ENCODE data around the gene IPO4.

Gene IPO4

GRCh38 chr14:24194186-24194872 lies 5.7 kb upstream of the IPO4 start:
- DNase-seq: no peak

GRCh38 chr14:24192933-24193332 lies 4.3 kb upstream of the IPO4 start:
- no peak for DNase-seq

GRCh38 chr14:24190416-24190815 lies 1.8 kb upstream of the IPO4 start:
- DNase-seq: no peak

DNA sequence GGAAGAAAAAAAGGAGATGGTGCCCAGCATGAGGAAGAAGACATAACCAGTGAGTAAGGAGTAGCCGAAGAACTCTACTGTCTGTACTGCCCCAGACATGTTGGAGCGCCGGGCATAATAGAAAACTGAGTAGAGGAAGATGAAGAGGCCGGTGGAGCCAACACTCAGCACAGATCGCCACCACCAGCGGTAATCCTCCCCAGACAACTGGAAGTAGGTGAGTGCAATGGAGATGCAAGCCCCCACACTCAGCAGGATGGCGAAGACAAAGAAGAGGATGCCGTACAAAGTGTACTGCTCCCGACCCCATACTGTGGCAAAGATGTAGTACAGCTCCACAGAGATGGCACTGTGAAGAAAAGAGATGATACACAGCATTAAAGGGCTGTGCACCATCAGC lies 844 bp upstream of the IPO4 start:
- DNase-seq: no peak

- no peak for DNase-seq
Measured at GRCh38 chr14:24189059-24189375, 401 bp upstream of the IPO4 start.

GRCh38 chr14:24187539-24187915 lies 1.1 kb downstream of the IPO4 start:
- no peak for DNase-seq

DNA sequence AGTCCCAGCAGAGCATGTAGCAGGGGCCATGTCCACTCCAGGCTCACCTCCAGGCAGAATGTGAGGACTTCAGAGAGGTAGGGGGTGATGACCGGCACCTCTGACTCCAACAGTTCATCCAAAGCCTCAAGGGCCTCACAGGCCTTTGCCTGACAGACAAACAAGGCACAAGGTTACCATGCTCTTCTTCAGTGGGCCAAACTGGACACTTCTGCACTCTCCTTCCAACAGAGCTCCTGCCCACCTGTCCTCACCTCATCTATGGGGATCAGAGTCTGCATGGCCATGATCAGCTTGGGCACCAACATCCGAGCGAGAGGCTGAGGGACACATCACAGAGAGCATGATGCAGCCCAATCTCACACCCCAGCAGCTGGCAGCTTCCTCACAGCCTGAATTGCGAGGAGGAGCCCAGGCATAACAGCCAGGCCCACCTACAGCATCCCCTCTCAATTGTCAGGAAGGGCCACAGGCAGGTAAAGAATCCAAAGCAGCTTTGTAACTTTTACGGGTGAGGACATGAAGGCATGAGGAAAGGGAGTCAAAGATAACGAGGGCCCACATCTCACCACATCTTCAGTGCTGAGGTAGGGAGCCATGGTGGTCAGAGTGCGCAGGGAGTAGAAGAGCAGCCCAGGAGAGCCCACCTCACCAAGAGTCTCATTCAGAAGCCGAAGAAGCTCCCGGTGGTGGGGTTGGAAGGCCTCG lies 1.6 kb downstream of the IPO4 start:
- DNase-seq: no peak

DNA sequence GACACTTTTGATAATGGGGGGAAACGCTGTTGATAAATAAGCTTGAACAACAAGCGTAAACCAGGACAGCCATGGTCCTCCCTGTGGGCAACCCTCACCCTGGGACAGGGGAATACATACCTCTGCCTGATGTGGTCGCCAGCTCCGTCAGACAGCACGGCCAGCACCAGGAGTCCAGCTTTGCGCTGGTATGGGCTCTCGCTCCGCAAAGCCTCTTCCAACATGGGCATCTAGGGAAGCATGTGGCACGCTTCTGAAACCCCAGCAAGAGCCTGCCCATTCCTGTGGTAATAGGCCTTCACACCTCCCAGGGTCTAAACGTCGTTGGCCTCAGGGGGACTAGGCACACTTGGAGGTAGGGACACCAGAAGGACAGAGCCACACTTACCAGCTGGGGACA lies 2.9 kb downstream of the IPO4 start:
- no peak for DNase-seq

GRCh38 chr14:24185026-24185425 lies 3.6 kb downstream of the IPO4 start:
- no peak for DNase-seq

GRCh38 chr14:24184104-24184970 lies 4.3 kb downstream of the IPO4 start:
- DNase-seq: no peak

DNA sequence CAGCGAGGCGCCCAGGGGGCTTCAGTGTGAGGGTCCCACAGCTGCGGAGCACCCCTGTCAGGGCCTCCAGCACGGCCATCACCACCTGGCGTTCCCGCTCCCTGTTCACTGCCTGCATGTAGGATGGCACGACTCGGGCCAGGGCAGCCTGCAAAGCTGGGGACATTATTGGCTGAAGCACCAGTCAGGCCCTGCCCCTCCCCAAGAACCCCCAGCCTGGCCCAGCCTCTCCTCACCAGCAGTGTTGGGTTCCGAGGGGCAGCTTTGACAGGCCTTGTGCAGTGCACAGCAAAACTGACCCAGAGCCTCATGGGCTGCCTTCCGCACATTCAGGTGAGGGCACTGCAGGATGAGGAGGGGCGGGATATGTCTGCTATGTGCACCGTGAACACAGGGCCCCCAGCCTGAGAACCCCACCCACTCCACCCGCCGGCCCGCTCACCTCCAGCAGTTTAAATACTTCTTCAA lies 5.6 kb downstream of the IPO4 start:
- no peak for DNase-seq

DNA sequence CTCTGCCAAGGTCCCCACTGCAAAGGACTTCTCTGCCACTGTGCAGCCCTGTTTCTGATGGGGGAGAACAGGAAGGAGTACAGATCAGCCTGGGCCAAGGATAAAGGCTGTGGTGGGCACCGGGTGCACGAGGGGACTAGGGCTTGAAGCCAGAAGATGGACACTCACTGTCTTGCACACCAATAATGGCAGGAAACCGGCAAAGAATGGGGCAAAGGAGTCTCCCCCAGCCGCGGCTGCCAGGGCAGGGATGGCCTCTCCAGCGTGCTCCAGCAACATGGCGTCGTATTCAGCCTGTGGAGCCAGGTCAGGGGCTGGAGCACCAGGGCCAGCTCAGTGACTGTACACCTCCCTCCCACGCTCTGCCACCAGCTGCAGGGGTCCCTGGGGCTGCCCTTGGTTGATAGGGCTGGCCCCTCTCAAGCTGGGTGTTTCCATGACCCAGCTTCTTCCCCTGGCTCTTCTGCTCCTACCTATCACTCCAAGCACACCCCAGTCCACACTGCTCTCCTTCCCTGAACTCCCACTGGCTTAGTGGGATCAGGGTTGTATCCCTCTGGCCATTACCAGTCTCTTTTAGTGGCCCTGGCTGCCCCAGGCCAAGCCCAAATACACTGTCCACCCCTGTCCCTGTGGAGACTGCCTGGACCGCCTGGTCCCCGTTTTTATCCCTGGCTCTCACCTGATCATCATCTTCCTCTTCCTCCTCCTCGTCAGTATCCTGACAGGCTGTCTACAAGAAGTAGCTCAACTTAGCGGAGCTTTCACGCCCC lies 6.3 kb downstream of the IPO4 start:
- no peak for DNase-seq

DNA sequence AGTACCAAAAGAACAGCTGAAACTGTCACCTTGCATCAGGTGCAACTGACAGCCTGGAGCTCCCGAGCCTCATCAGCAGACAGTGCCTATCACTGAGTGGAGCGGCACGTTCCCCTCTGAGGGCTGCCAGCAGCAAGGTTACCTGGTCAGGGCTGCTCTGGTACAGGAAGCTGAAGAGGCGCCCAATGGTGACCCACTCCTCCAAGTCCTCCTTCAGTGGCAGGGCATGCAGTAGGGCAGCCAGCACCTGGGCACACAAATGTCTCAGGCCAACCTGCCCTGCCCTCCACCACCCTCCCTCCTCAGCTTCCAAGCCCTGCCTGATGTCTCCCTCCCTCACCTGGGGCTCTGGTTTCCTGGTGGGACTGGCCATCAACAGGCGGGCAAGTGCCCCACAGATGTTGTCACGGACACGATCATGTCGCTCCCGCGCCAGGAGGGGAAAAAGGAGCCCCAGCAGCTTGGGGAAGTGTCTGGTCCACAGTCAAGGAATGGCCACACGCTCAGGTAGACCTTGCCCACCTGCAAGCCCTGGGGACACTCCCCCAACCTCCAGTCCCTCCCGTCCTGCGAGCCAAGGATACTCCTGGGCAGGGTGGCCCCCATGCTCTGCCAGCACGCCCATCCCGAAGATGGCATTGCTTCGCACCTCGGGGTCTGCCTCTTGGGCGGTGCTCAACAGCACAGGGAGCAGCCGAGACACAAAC lies 7.1 kb downstream of the IPO4 start:
- no peak for DNase-seq

DNA sequence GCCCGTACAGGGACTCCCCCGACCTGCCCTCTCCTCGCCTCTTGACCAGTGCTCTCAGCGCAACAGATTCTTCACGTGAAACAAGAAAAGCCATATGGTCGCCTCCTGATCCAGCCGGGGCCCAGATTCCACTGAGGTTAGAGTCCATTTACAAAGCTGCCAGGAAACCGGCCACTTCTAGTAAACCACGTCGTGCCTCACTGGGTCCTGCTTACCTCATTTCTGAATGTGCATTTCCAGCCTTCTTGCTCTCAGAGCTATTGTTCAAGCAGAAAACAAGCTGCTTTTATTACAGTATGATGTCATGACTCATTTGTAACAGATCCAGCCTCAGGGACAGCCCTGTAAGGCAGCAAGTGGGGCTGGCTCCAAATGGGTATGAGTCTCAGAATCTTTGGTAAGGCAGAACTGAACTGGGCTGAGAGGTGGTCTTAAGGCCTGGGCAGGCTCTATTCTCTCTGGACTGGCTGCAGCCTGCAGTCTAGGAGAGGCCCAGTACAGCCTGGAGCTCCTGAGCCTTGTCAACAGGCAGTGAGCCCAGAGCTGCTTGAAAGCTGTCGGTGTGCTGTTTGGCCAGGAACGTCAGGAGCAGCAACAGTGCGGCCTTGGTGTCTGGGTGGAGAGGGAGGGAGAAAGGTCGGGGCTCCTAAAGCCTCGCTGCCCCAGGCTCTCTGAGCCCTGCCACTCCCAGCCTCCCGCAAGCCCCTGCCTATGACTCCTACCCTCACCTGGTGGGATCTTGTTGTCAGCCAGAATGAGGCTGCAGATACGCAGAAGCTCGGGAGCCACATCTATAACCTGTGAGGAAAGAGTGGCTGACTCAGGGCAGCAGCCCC lies 8.4 kb downstream of the IPO4 start:
- no peak for DNase-seq

- no peak for DNase-seq
Measured at GRCh38 chr14:24179294-24179960, 9.2 kb downstream of the IPO4 start.

DNA sequence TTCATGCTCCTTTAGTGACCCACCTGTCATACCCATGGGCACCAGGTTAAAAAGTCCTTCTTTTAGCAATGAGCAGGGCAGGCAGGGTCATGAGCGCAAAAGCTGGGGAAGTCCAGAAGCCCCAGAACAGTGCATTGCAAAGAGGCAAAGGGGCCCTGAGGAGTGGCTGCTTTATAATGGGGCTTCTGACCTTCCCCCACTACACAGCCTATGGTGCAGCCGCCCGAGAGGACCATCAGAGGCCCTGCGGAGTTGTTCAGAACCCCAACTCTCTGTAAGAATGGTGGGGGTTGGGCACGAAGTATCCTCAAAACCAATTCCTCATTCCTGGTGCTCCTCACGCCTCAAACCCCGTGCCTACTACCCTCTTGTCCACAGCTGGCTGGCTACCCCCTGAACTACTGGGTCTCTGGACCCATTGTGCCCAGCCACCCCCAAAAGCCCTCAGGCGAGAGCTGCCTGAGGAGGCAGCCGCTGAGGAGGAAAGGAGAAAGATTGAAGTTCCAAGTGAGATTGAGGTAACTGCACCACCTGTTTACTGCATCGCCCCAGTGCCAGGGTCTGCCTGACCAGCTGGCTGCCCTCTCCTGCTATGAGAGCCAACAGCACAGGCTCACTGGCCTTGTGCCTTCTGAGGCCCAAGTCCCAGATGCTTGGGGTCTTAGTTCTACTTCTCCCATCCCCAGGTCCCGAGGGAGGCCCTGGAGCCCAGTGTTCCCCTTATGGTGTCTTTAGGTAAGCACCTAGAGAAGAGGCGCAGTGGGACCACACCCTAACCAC lies 10.0 kb downstream of the IPO4 start:
- no peak for DNase-seq

DNA sequence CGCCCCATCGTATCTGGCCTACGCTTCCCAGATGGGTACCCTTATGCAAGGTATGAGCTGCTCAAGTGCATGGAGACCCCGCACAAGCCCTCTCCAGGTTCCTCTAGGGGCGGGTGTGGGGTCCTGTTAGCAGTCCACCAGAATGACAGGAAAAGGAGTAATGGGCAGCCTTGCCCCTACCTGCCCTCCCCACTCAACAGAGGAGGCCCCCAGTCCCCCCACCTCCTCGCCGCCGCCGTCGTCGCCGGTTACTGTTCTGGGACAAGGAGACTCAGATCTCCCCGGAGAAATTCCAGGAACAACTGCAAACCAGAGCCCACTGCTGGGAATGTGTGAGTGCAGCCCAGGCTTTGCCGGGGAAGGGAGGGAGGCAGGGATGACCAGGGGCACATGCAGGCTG lies 10.7 kb downstream of the IPO4 start:
- DNase-seq: no peak

DNA sequence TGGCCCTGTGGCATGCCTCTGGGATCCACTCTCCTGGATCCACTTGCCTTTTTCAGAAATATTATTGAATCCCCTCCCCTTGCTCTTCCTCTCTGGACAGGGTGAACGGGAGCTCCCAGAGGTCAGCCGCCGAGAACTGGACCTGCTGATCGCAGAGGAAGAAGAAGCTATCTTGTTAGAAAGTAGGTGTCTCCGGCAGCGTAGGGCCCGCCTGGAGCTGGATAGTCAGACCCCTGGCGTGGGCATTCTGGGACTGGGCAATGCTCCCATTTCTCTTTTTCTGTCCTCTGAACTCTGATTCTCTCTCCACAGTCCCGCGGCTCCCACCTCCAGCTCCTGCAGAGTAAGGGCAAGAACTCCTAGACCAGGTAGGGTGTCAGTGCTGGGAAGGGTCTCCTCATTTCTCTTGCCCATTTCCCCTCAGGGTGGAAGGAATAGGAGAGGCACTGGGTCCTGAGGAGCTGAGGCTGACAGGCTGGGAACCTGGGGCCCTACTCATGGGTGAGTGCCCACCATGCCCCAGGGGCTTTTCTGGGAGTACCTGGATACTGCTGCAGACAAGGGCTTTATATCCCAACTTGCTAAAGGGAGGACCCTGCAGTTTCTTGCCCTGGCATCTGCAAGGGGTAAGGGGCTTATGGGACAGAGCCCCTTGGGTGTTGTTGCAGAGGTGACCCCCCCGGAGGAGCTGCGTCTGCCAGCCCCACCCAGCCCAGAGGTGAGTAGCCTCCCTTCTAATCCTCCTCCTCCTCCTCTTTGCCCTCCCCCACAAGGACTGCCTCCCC lies 11.4 kb downstream of the IPO4 start:
- DNase-seq: no peak

GRCh38 chr14:24176599-24176998 lies 12.0 kb downstream of the IPO4 start:
- no peak for DNase-seq
